ENCODE results near the gene ZNF503.

Gene ZNF503

GRCh38 chr10:75358132-75358531 is 43.4 kb downstream of the ZNF503 start:
- DNase-seq (ENCODE audit: extremely low read depth, low read depth), result no peak
- no peak for TF ChIP-seq CTCF (IDR thresholded peaks at IDR 0.05; ENCODE audit: low read depth, low read length)

- no peak for TF ChIP-seq CTCF (IDR thresholded peaks at IDR 0.05; ENCODE audit: low read depth, low read length)
- no peak for DNase-seq (ENCODE audit: extremely low read depth, low read depth)
Observed at GRCh38 chr10:75357500-75357899, 44.1 kb downstream of the ZNF503 start.

DNA sequence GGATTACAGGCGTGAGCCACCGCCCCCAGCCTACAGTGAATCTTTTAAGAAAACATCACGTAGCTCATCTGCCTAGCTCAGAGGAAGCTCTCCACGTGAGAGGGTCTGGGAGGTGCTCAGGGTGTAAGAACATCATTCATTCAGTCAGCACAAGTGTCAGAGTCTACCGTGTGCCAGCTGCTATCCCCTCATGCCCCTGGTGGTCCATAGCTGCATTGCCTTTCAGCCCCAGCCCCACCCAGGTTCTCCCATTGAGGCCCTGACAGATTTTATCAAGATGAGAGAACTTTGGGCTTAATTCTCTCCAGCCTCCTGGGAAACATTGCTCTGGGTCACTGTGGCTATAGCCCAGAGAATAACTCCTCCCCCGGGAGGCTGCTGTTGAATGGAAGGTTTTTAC is 45.1 kb downstream of the ZNF503 start:
- DNase-seq (ENCODE audit: extremely low read depth, low read depth), result no peak
- TF ChIP-seq CTCF (IDR thresholded peaks at IDR 0.05; ENCODE audit: low read depth, low read length), result no peak

DNA sequence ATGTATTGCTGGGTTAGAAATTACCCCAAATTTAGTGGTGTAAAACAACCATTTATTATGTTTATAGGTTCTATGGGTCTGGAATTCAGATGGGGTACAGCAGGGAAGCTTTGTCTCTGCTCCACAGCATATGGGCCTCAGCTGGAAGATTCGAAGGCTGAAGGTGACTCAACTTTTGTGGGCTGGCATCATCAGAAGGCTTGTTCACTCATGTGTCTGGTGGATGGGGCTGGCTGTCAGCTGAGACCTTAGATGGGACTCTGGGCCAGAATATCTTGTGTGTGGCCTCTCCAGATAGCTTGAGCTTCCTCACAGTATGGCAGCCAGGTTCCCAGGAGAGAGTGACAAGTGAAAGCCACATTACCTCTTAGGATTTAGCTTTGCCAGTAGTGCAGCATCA is 45.9 kb downstream of the ZNF503 start:
- no peak for TF ChIP-seq CTCF (IDR thresholded peaks at IDR 0.05; ENCODE audit: low read depth, low read length)
- DNase-seq (ENCODE audit: extremely low read depth, low read depth), result no peak

- no peak for TF ChIP-seq CTCF (IDR thresholded peaks at IDR 0.05; ENCODE audit: low read depth, low read length)
- DNase-seq (ENCODE audit: extremely low read depth, low read depth), result no peak
Observed at GRCh38 chr10:75353183-75353582, 48.4 kb downstream of the ZNF503 start.

GRCh38 chr10:75352650-75353049 is 48.9 kb downstream of the ZNF503 start:
- no peak for DNase-seq (ENCODE audit: extremely low read depth, low read depth)
- TF ChIP-seq CTCF (IDR thresholded peaks at IDR 0.05; ENCODE audit: low read depth, low read length), result no peak

DNA sequence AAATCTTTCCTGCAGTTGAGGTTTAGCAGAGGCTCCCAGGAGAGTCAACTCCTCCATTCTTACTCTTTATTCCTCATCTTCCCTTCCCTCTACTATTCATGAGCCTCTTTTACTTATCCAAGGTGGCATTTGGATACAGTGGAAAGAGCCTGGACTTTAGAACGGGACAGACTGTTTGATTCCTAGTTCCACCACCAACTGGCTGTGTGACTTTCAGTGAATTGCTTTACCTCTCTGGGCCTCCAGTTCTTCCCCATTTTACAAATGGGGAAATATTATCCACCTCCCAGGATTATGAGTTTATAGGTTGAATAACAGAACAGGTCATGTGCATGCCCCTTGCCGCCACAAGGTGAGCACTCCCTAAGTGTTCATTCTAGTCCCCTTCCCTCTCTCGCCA is 49.9 kb downstream of the ZNF503 start:
- DNase-seq (ENCODE audit: extremely low read depth, low read depth), result no peak
- no peak for TF ChIP-seq CTCF (IDR thresholded peaks at IDR 0.05; ENCODE audit: low read depth, low read length)
